ENCODE data around the gene TIPRL.
"Not testable (repeated sequence)": the region's sequence is repeated elsewhere in the genome, so short reads cannot be mapped to it uniquely, and the experiment has no call there.

TIPRL gene

DNA sequence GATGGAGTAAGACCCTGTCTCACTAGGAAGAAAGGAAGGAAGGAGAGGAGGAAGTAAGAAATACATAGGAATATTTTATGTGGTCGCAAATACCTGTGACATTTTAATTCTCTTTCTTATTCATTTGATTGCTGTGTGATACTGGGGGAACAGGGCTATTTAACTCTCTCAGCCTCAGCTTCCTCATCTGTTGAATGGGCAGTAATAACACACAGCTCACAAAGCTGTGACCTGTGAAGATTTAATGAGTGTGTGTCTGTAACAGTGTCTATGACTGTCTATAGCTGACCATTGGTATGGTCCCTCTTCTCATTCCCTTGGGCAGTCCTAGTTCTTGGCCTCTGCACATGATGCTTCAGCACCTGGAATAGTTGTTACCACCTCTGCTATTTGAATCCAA lies 28.5 kb upstream of the TIPRL start:
- H3K36me3 Mint-ChIP-seq (ENCODE audit: low read depth) = no peaks in the 10 kb centered on the region
- no peak overlapping the region for H3K4me3 Mint-ChIP-seq
- H3K9me3 Mint-ChIP-seq = peaks cover 3% of the 10 kb centered on the region
- no peak overlapping the region for H3K27ac Mint-ChIP-seq
- no peaks in the 10 kb centered on the region for H3K4me1 Mint-ChIP-seq
- H3K27me3 Mint-ChIP-seq (ENCODE audit: low read depth) = no peaks in the 10 kb centered on the region
- TF ChIP-seq CTCF (IDR thresholded peaks at IDR 0.05; ENCODE audit: unreplicated experiment in 3 of 3) = no peak

- no peaks in the 10 kb centered on the region for H3K4me1 Mint-ChIP-seq
- H3K27me3 Mint-ChIP-seq (ENCODE audit: low read depth) = no peaks in the 10 kb centered on the region
- no peaks in the 10 kb centered on the region for H3K36me3 Mint-ChIP-seq (ENCODE audit: low read depth)
- TF ChIP-seq CTCF (IDR thresholded peaks at IDR 0.05; ENCODE audit: unreplicated experiment in 3 of 3) = no peak
- H3K4me3 Mint-ChIP-seq = no peak overlapping the region
- no peak overlapping the region for H3K27ac Mint-ChIP-seq
- H3K9me3 Mint-ChIP-seq = peaks cover 15% of the 10 kb centered on the region
Observed at GRCh38 chr1:168151935-168152334, 26.8 kb upstream of the TIPRL start.

- not testable (repeated sequence) for H3K27me3 Mint-ChIP-seq (ENCODE audit: low read depth); H3K4me3 Mint-ChIP-seq; H3K27ac Mint-ChIP-seq; H3K36me3 Mint-ChIP-seq (ENCODE audit: low read depth); H3K4me1 Mint-ChIP-seq
- peaks cover 36% of the 10 kb centered on the region for H3K9me3 Mint-ChIP-seq
Observed at GRCh38 chr1:168154707-168155106, 24.1 kb upstream of the TIPRL start.

GRCh38 chr1:168155910-168156309 lies 22.9 kb upstream of the TIPRL start:
- peaks cover 17% of the 10 kb centered on the region for H3K36me3 Mint-ChIP-seq (ENCODE audit: low read depth)
- no peak for TF ChIP-seq CTCF (IDR thresholded peaks at IDR 0.05; ENCODE audit: unreplicated experiment in 3 of 3)
- H3K27me3 Mint-ChIP-seq (ENCODE audit: low read depth) = no peaks in the 10 kb centered on the region
- no peaks in the 10 kb centered on the region for H3K4me1 Mint-ChIP-seq
- peaks cover 45% of the 10 kb centered on the region for H3K9me3 Mint-ChIP-seq
- no peak overlapping the region for H3K4me3 Mint-ChIP-seq
- H3K27ac Mint-ChIP-seq = no peak overlapping the region

GRCh38 chr1:168157638-168158037 lies 21.1 kb upstream of the TIPRL start:
- Mint-ChIP-seq H3K4me1 (no peaks in the 10 kb centered on the region), H3K4me3 (no peak overlapping the region), H3K9me3 (peaks cover 45% of the 10 kb centered on the region), H3K27ac (no peak overlapping the region), H3K36me3 (ENCODE audit: low read depth) (peaks cover 17% of the 10 kb centered on the region), H3K27me3 (ENCODE audit: low read depth) (no peaks in the 10 kb centered on the region)
- TF ChIP-seq CTCF (IDR thresholded peaks at IDR 0.05; ENCODE audit: unreplicated experiment in 3 of 3) = no peak

- Mint-ChIP-seq H3K4me3 (no peak overlapping the region), H3K36me3 (ENCODE audit: low read depth) (peaks cover 17% of the 10 kb centered on the region), H3K27ac (no peak overlapping the region), H3K27me3 (ENCODE audit: low read depth) (no peaks in the 10 kb centered on the region), H3K4me1 (no peaks in the 10 kb centered on the region), H3K9me3 (peaks cover 45% of the 10 kb centered on the region)
- no peak for TF ChIP-seq CTCF (IDR thresholded peaks at IDR 0.05; ENCODE audit: unreplicated experiment in 3 of 3)
Observed at GRCh38 chr1:168159251-168159650, 19.5 kb upstream of the TIPRL start.

Measured in nephron (organoid).